Measurements from ENCODE around the gene CTNS. TPM values are rescaled to one million over a fixed set of nuclear protein-coding genes. Genes with fewer than 3 reads are reported as not detected.

The CTNS gene
- total RNA-seq, 6 experiments from 2014 or later = 6.7 to 30.3 (median 9.4) TPM

- Histone ChIP-seq H3K36me3 (peaks cover 8 to 85% (median 34%) of the 10 kb centered on the region in 4 donors), H3K9me3 (no peaks in the 10 kb centered on the region), H3K27me3 (no peaks in the 10 kb centered on the region), H3K27ac (no peak overlapping the region), H3K4me3 (no peak overlapping the region), H3K4me1 (no peaks in the 10 kb centered on the region)
- WGBS (ENCODE audit: insufficient coverage, low coverage, low lambda C conversion rate, missing lambda C conversion rate) = 81% methylated on average over 16 of the region's 16 CpGs
- DNase-seq (no peak), ATAC-seq (no peak)
- TF ChIP-seq, protein P1, sequence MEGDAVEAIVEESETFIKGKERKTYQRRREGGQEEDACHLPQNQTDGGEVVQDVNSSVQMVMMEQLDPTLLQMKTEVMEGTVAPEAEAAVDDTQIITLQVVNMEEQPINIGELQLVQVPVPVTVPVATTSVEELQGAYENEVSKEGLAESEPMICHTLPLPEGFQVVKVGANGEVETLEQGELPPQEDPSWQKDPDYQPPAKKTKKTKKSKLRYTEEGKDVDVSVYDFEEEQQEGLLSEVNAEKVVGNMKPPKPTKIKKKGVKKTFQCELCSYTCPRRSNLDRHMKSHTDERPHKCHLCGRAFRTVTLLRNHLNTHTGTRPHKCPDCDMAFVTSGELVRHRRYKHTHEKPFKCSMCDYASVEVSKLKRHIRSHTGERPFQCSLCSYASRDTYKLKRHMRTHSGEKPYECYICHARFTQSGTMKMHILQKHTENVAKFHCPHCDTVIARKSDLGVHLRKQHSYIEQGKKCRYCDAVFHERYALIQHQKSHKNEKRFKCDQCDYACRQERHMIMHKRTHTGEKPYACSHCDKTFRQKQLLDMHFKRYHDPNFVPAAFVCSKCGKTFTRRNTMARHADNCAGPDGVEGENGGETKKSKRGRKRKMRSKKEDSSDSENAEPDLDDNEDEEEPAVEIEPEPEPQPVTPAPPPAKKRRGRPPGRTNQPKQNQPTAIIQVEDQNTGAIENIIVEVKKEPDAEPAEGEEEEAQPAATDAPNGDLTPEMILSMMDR (IDR thresholded peaks at IDR 0.05) = no peak
- TF ChIP-seq POLR2A (IDR thresholded peaks at IDR 0.05) = no peak
- intact Hi-C loops (cut with DNase I) = no loop called here
Observed at GRCh38 chr17:3626831-3627768, 9.5 kb upstream of the CTNS start.

DNA sequence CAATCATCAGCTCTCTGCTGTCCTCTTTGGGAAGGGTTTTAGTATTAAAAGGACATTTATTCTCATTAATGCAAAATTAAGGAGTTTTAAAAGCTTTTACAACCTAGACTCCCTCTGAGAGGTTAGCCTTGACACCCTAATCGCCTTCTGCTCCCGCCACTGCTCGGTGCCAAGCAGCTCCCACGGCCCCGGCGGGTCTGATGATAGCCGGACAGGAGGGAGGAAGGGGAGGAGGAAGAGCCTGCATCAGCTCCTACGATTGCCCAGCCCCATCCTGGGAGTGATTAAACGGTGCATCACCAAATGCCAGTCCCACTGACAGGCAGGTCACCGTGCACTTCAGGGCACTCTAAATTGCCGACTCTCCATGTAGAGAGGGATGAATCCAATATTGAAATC, 8.8 kb upstream of the CTNS start:
- no peak for TF ChIP-seq POLR2A (IDR thresholded peaks at IDR 0.05)
- TF ChIP-seq, protein P1 (IDR thresholded peaks at IDR 0.05) = no peak
- Histone ChIP-seq H3K27me3 (no peaks in the 10 kb centered on the region), H3K4me1 (no peaks in the 10 kb centered on the region), H3K36me3 (peaks cover 8 to 78% (median 30%) of the 10 kb centered on the region in 4 donors), H3K27ac (no peak overlapping the region), H3K4me3 (no peak overlapping the region), H3K9me3 (no peaks in the 10 kb centered on the region)
- DNase-seq (no peak), ATAC-seq (no peak)
- WGBS (ENCODE audit: insufficient coverage, low coverage, low lambda C conversion rate, missing lambda C conversion rate) = no CpG with 5 or more reads among the region's 11 CpGs
- intact Hi-C loops (cut with DNase I) = no loop called here

- intact Hi-C loops (cut with DNase I) = no loop called here
- 83% methylated on average over 10 of the region's 10 CpGs for WGBS (ENCODE audit: insufficient coverage, low coverage, low lambda C conversion rate, missing lambda C conversion rate)
- Histone ChIP-seq H3K4me3 (no peak overlapping the region), H3K27ac (no peak overlapping the region), H3K27me3 (no peaks in the 10 kb centered on the region), H3K36me3 (peaks cover 0 to 50% (median 16%) of the 10 kb centered on the region in 4 donors), H3K4me1 (peaks cover 0 to 6% (median 3%) of the 10 kb centered on the region in 4 donors), H3K9me3 (no peaks in the 10 kb centered on the region)
- ATAC-seq (no peak), DNase-seq (no peak)
- TF ChIP-seq POLR2A (IDR thresholded peaks at IDR 0.05) = no peak
- TF ChIP-seq, protein P1 (IDR thresholded peaks at IDR 0.05) = no peak
Observed at GRCh38 chr17:3630781-3631180, 5.8 kb upstream of the CTNS start.

GRCh38 chr17:3632287-3632686, 4.3 kb upstream of the CTNS start:
- no peak overlapping the region for H3K27ac ChIP-seq
- peaks cover 0 to 10% (median 3%) of the 10 kb centered on the region in 4 donors for H3K4me1 ChIP-seq
- WGBS (ENCODE audit: insufficient coverage, low coverage, low lambda C conversion rate, missing lambda C conversion rate) = 95% methylated on average over 3 of the region's 7 CpGs
- intact Hi-C loops (cut with DNase I) = no loop called here
- ATAC-seq = no peak
- no peak for DNase-seq
- H3K9me3 ChIP-seq = no peaks in the 10 kb centered on the region
- H3K4me3 ChIP-seq = no peak overlapping the region
- TF ChIP-seq POLR2A (IDR thresholded peaks at IDR 0.05) = no peak
- H3K36me3 ChIP-seq = peaks cover 0 to 37% (median 11%) of the 10 kb centered on the region in 4 donors
- H3K27me3 ChIP-seq = no peaks in the 10 kb centered on the region
